Activated CD4-positive, alpha-beta T cell treated with anti-CD3 and anti-CD28 coated beads for 36 hours (primary cell): ENCODE measurements around the gene WFIKKN2. TPM values are rescaled to one million over a fixed set of nuclear protein-coding genes. Genes with fewer than 3 reads are reported as not detected.
"Not testable (repeated sequence)": the region's sequence is repeated elsewhere in the genome, so short reads cannot be mapped to it uniquely, and the experiment has no call there.

Experiments
- ATAC-seq: fragments of 200-7000 bp; cut with Tn5 transposase; one replicate; pipeline ENCODE4 v1.10.0; 2021; ENCODE audit warnings: mild to moderate bottlenecking, moderate library complexity
- CTCF ChIA-PET: fragments of 350-600 bp; sonication (Branson Sonifier 250); formaldehyde crosslinking; loops from one replicate; lab custom pipeline; 2021; ENCODE audit warnings: antibody characterized with exemption; lab: Charles Lee
- POLR2A ChIA-PET: fragments of 350-600 bp; sonication (Branson Sonifier 250); formaldehyde crosslinking; loops from one replicate; lab custom pipeline; 2021; ENCODE audit warnings: antibody characterized with exemption, inconsistent platforms; lab: Charles Lee
- DNase-seq: peaks from one replicate; pipeline ENCODE4 v3.0.0-alpha.2; 2020
- H3K27ac Mint-ChIP-seq: one replicate; pipeline ENCODE4 v1.8.0; 2021; ENCODE audit warnings: mixed read lengths
- H3K27me3 Mint-ChIP-seq: one replicate; pipeline ENCODE4 v1.8.0; 2021; ENCODE audit warnings: mixed read lengths
- H3K36me3 Mint-ChIP-seq: one replicate; pipeline ENCODE4 v1.8.0; 2021; ENCODE audit warnings: low read depth, mixed read lengths
- H3K4me1 Mint-ChIP-seq: one replicate; pipeline ENCODE4 v1.8.0; 2021; ENCODE audit warnings: mixed read lengths
- H3K4me3 Mint-ChIP-seq: one replicate; pipeline ENCODE4 v1.8.0; 2021; ENCODE audit warnings: mild to moderate bottlenecking, moderate library complexity, mixed read lengths
- H3K9me3 Mint-ChIP-seq: one replicate; pipeline ENCODE4 v1.8.0; 2021; ENCODE audit warnings: low read depth, mixed read lengths
- intact Hi-C, 2 experiments: fragments of 100-400 bp; cut with DNase I in 1 of 2; cut with micrococcal nuclease in 1 of 2; formaldehyde crosslinking; loops; one replicate each; pipeline versions ENCODE4 v1.14.2 to v1.15.1; 2022 to 2024; cut with DNase I, micrococcal nuclease
- total RNA-seq, 2 experiments: library from RNA; stranded (reverse); gene quantifications; one replicate each; pipeline ENCODE4 v1.2.3, GENCODE V29; 2021

WFIKKN2 gene
- total RNA-seq, 2 experiments from 2014 or later, result not detected

GRCh38 chr17:50800196-50800700 is 35.1 kb upstream of the WFIKKN2 start:
- ChIA-PET POLR2A (no interaction called here), CTCF (interaction anchor here (9.5 kb wide), 1 partner anchor 16 kb away, joined by 52 read pairs; no protein-coding TSS in a partner anchor)
- no peak overlapping the region for H3K27ac Mint-ChIP-seq
- no peaks in the 10 kb centered on the region for H3K4me1 Mint-ChIP-seq
- no peaks in the 10 kb centered on the region for H3K36me3 Mint-ChIP-seq
- no peak for ATAC-seq
- no peaks in the 10 kb centered on the region for H3K27me3 Mint-ChIP-seq
- no peaks in the 10 kb centered on the region for H3K9me3 Mint-ChIP-seq
- no peak for DNase-seq
- intact Hi-C loops, result no loop called here
- H3K4me3 Mint-ChIP-seq, result no peak overlapping the region

- POLR2A ChIA-PET, result interaction anchor here (0.7 kb wide), 1 partner anchor 16 kb away, joined by 3 read pairs; no protein-coding TSS in a partner anchor
- Mint-ChIP-seq H3K27ac (no peak overlapping the region), H3K9me3 (no peaks in the 10 kb centered on the region), H3K4me1 (no peaks in the 10 kb centered on the region), H3K4me3 (no peak overlapping the region), H3K36me3 (no peaks in the 10 kb centered on the region), H3K27me3 (no peaks in the 10 kb centered on the region)
- no peak for DNase-seq
- intact Hi-C loops, result no loop called here
- no peak for ATAC-seq
- CTCF ChIA-PET, result interaction anchor here (0.6 to 9.5 kb wide), 9 partner anchors 8 to 239 kb away, joined by 3 to 52 read pairs (median 4); no protein-coding TSS in a partner anchor
Observed at GRCh38 chr17:50802609-50803571, 32.5 kb upstream of the WFIKKN2 start.

- H3K9me3 Mint-ChIP-seq, result no peaks in the 10 kb centered on the region
- no peaks in the 10 kb centered on the region for H3K36me3 Mint-ChIP-seq
- no peak overlapping the region for H3K4me3 Mint-ChIP-seq
- CTCF ChIA-PET, result interaction anchor here (0.6 to 9.5 kb wide), 6 partner anchors 9 to 155 kb away, joined by 3 to 52 read pairs (median 4); no protein-coding TSS in a partner anchor
- intact Hi-C loops, result no loop called here
- no peak for DNase-seq
- no peak for ATAC-seq
- no peaks in the 10 kb centered on the region for H3K27me3 Mint-ChIP-seq
- H3K4me1 Mint-ChIP-seq, result no peaks in the 10 kb centered on the region
- H3K27ac Mint-ChIP-seq, result no peak overlapping the region
- POLR2A ChIA-PET, result interaction anchor here (0.7 kb wide), 1 partner anchor 17 kb away, joined by 3 read pairs; no protein-coding TSS in a partner anchor
Observed at GRCh38 chr17:50803676-50804075, 31.7 kb upstream of the WFIKKN2 start.

- intact Hi-C loops, H3K4me1 Mint-ChIP-seq, DNase-seq, ATAC-seq, H3K9me3 Mint-ChIP-seq, H3K36me3 Mint-ChIP-seq, H3K27me3 Mint-ChIP-seq, POLR2A ChIA-PET, H3K4me3 Mint-ChIP-seq, CTCF ChIA-PET, H3K27ac Mint-ChIP-seq: not testable (repeated sequence)
Observed at GRCh38 chr17:50804749-50805475, 30.5 kb upstream of the WFIKKN2 start.

- no peak for DNase-seq
- intact Hi-C loops, result no loop called here
- Mint-ChIP-seq H3K4me1 (no peaks in the 10 kb centered on the region), H3K27me3 (no peaks in the 10 kb centered on the region), H3K4me3 (no peak overlapping the region), H3K27ac (no peak overlapping the region), H3K36me3 (no peaks in the 10 kb centered on the region), H3K9me3 (no peaks in the 10 kb centered on the region)
- no peak for ATAC-seq
- CTCF ChIA-PET, result interaction anchor here (0.7 to 1.2 kb wide), 2 partner anchors 22 to 24 kb away, joined by 3 to 4 read pairs; no protein-coding TSS in a partner anchor
- POLR2A ChIA-PET, result interaction anchor here (0.6 kb wide), 1 partner anchor 1521 kb away, joined by 4 read pairs; no protein-coding TSS in a partner anchor
Observed at GRCh38 chr17:50805486-50805885, 29.9 kb upstream of the WFIKKN2 start.

GRCh38 chr17:50806141-50806643 is 29.2 kb upstream of the WFIKKN2 start:
- no peaks in the 10 kb centered on the region for H3K27me3 Mint-ChIP-seq
- no peak overlapping the region for H3K27ac Mint-ChIP-seq
- no peak overlapping the region for H3K4me3 Mint-ChIP-seq
- intact Hi-C loops, result no loop called here
- ChIA-PET CTCF (interaction anchor here (0.6 to 1.2 kb wide), 3 partner anchors 12 to 24 kb away, joined by 3 to 6 read pairs (median 4); no protein-coding TSS in a partner anchor), POLR2A (no interaction called here)
- ATAC-seq (no peak), DNase-seq (no peak)
- H3K4me1 Mint-ChIP-seq, result no peaks in the 10 kb centered on the region
- no peaks in the 10 kb centered on the region for H3K9me3 Mint-ChIP-seq
- no peaks in the 10 kb centered on the region for H3K36me3 Mint-ChIP-seq

- intact Hi-C loops, result no loop called here
- Mint-ChIP-seq H3K9me3 (no peaks in the 10 kb centered on the region), H3K27me3 (no peaks in the 10 kb centered on the region), H3K4me3 (no peak overlapping the region), H3K4me1 (no peaks in the 10 kb centered on the region), H3K36me3 (no peaks in the 10 kb centered on the region), H3K27ac (no peak overlapping the region)
- ChIA-PET POLR2A (no interaction called here), CTCF (interaction anchor here (0.6 to 0.9 kb wide), 6 partner anchors 9 to 324 kb away, joined by 3 to 6 read pairs (median 4); no protein-coding TSS in a partner anchor)
- ATAC-seq, result no peak
- DNase-seq, result no peak
Observed at GRCh38 chr17:50807009-50807408, 28.4 kb upstream of the WFIKKN2 start.

GRCh38 chr17:50807675-50808074 is 27.7 kb upstream of the WFIKKN2 start:
- Mint-ChIP-seq H3K27ac (no peak overlapping the region), H3K4me1 (no peaks in the 10 kb centered on the region), H3K9me3 (no peaks in the 10 kb centered on the region), H3K36me3 (no peaks in the 10 kb centered on the region), H3K27me3 (no peaks in the 10 kb centered on the region), H3K4me3 (no peak overlapping the region)
- DNase-seq, result no peak
- intact Hi-C loops, result no loop called here
- ChIA-PET CTCF (interaction anchor here (0.6 to 0.9 kb wide), 6 partner anchors 8 to 325 kb away, joined by 3 to 4 read pairs (median 3); no protein-coding TSS in a partner anchor), POLR2A (no interaction called here)
- no peak for ATAC-seq

- Mint-ChIP-seq H3K36me3 (no peaks in the 10 kb centered on the region), H3K9me3 (no peaks in the 10 kb centered on the region), H3K4me1 (no peaks in the 10 kb centered on the region), H3K4me3 (no peak overlapping the region), H3K27me3 (no peaks in the 10 kb centered on the region), H3K27ac (no peak overlapping the region)
- no peak for ATAC-seq
- ChIA-PET POLR2A (no interaction called here), CTCF (interaction anchor here (0.7 to 0.9 kb wide), 3 partner anchors 48 to 904 kb away, joined by 3 read pairs; no protein-coding TSS in a partner anchor)
- DNase-seq, result no peak
- intact Hi-C loops, result no loop called here
Observed at GRCh38 chr17:50808413-50808812, 27.0 kb upstream of the WFIKKN2 start.

- DNase-seq (no peak), ATAC-seq (no peak)
- Mint-ChIP-seq H3K36me3 (no peaks in the 10 kb centered on the region), H3K9me3 (no peaks in the 10 kb centered on the region), H3K4me3 (no peak overlapping the region), H3K4me1 (no peaks in the 10 kb centered on the region), H3K27me3 (no peaks in the 10 kb centered on the region), H3K27ac (no peak overlapping the region)
- ChIA-PET POLR2A (no interaction called here), CTCF (interaction anchor here (0.7 kb wide), 2 partner anchors 151 to 904 kb away, joined by 3 read pairs; no protein-coding TSS in a partner anchor)
- intact Hi-C loops, result no loop called here
Observed at GRCh38 chr17:50808888-50809287, 26.5 kb upstream of the WFIKKN2 start.
